Dendritic cell treated with granulocyte-macrophage colony-stimulating factor and Interleukin-4, amounts not matched to agents 40 ng/mL and 50 ng/mL, for 4 days (primary cell): ENCODE measurements around the gene TMEM51.

Experiments used
- H3K27ac Mint-ChIP-seq: one replicate; pipeline ENCODE4 v1.8.0; 2022; ENCODE audit warnings: mild to moderate bottlenecking, mixed read lengths
- H3K27me3 Mint-ChIP-seq: one replicate; pipeline ENCODE4 v1.8.0; 2022; ENCODE audit warnings: mild to moderate bottlenecking, mixed read lengths
- H3K36me3 Mint-ChIP-seq: one replicate; pipeline ENCODE4 v1.8.0; 2022; ENCODE audit warnings: low read depth, mixed read lengths
- H3K4me1 Mint-ChIP-seq: one replicate; pipeline ENCODE4 v1.8.0; 2022; ENCODE audit warnings: low read depth, mixed read lengths
- H3K4me3 Mint-ChIP-seq: one replicate; pipeline ENCODE4 v1.8.0; 2022; ENCODE audit warnings: mild to moderate bottlenecking, moderate library complexity, mixed read lengths
- H3K9me3 Mint-ChIP-seq: one replicate; pipeline ENCODE4 v1.8.0; 2022; ENCODE audit warnings: mixed read lengths
- intact Hi-C: fragments of 100-400 bp; cut with micrococcal nuclease; formaldehyde crosslinking; loops from one replicate; pipeline ENCODE4 v1.15.0; 2022

Gene TMEM51, protein sequence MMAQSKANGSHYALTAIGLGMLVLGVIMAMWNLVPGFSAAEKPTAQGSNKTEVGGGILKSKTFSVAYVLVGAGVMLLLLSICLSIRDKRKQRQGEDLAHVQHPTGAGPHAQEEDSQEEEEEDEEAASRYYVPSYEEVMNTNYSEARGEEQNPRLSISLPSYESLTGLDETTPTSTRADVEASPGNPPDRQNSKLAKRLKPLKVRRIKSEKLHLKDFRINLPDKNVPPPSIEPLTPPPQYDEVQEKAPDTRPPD

DNA sequence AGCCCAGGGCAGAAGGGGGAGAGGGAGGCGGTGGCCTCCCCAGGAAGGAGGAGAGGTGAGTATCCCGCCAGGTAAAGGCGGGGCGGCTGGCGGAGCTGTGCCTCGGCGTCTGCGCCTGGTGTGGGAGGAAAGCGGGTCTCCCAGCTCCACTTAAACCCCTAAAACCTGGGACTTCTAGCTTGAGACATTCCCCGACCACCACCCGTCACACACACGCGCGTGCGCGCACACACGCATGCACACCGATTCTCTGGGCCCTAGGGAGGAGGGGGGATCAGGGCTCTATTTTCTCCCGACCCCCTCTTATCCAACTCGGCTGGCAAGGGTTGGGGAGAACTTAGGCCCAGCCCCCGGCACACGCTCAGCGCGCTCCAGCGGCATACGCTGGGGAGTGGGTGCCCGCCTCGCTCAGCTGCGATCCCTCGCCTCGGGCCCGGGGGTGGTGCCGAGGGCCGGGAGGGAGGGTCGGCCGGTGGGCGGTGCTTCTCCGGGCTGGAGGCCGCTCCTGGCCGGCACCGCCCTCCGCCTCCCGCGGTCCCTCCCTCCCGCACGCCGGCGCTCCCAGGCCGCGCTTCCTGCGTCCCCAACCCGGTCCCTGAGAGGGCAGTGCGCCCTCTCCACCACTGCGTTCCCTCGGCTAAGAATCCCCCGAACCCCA, at the start of gene TMEM51:
Gene TMEM51, plus strand, starts transcription at position 564 of the 658 bp plus-strand sequence. CDS start 61,341 bp downstream, outside the sequence.
- intact Hi-C loops = loop anchor here (2.0 to 10.0 kb wide), 3 partner anchors 61 to 279 kb away; no protein-coding TSS in a partner anchor
- peak within 1 kb of the TSS; percentile 96 for H3K4me3 Mint-ChIP-seq
- H3K9me3 Mint-ChIP-seq = no peaks in the 10 kb centered on the region
- peaks cover 68% of the 10 kb centered on the region for H3K4me1 Mint-ChIP-seq
- peak within 1 kb of the TSS; percentile 94 for H3K27ac Mint-ChIP-seq
- H3K27me3 Mint-ChIP-seq = peaks cover 13% of the 10 kb centered on the region
- peaks cover 59% of the 10 kb centered on the region for H3K36me3 Mint-ChIP-seq

- H3K4me1 Mint-ChIP-seq = peaks cover 15% of the 10 kb centered on the region
- no peak overlapping the region for H3K27ac Mint-ChIP-seq
- peaks cover 32% of the 10 kb centered on the region for H3K27me3 Mint-ChIP-seq
- no peaks in the 10 kb centered on the region for H3K36me3 Mint-ChIP-seq
- H3K4me3 Mint-ChIP-seq = no peak overlapping the region
- H3K9me3 Mint-ChIP-seq = no peaks in the 10 kb centered on the region
- intact Hi-C loops = no loop called here
These were observed 49.6 kb upstream of the TMEM51 start for GRCh38 chr1:15103906-15104305.

DNA sequence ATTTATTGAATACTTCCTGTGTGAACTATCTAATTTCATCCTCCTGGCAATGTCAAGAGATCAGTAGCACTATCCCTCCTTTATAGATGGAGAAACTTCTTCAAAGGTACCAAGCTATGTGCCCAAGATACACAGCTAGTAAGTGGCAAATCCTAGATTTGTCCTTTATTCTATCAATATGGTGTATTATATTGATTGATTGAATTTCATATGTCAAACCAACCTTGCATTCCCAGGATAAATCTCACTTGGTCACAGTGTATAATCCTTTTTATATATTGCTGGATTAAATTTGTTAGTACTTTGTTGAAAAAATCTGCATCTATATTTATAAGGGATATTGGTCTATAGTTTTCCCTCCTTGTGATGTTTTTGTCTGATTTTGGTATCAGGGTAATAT, 48.8 kb upstream of the TMEM51 start:
- Mint-ChIP-seq H3K27me3 (peaks cover 24% of the 10 kb centered on the region), H3K27ac (no peak overlapping the region), H3K4me3 (no peak overlapping the region), H3K4me1 (peaks cover 15% of the 10 kb centered on the region), H3K36me3 (no peaks in the 10 kb centered on the region), H3K9me3 (no peaks in the 10 kb centered on the region)
- intact Hi-C loops = no loop called here

DNA sequence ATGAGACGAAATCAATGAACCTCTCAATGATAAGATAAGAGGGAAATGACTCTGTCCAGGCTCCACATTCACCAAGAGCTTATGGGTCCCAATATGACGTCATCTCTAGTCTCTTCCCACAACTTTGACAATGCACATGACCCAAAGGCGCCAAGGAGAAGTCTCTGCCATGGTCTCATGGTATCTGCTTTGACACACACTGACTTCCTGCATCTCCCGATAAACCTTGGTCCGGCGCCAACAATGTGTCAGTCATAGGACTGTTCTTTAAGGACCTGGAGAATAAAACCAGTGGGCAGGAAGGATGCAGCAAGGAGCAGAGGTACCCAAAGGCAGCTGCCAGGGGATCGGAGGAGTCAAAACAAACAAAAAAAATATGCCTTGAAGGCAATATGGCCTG, 46.9 kb upstream of the TMEM51 start:
- H3K4me1 Mint-ChIP-seq = peaks cover 8% of the 10 kb centered on the region
- intact Hi-C loops = no loop called here
- no peaks in the 10 kb centered on the region for H3K9me3 Mint-ChIP-seq
- no peak overlapping the region for H3K4me3 Mint-ChIP-seq
- H3K36me3 Mint-ChIP-seq = no peaks in the 10 kb centered on the region
- H3K27me3 Mint-ChIP-seq = peaks cover 8% of the 10 kb centered on the region
- no peak overlapping the region for H3K27ac Mint-ChIP-seq

GRCh38 chr1:15107058-15107687, 46.4 kb upstream of the TMEM51 start:
- no peak overlapping the region for H3K27ac Mint-ChIP-seq
- H3K9me3 Mint-ChIP-seq = no peaks in the 10 kb centered on the region
- intact Hi-C loops = no loop called here
- no peaks in the 10 kb centered on the region for H3K36me3 Mint-ChIP-seq
- H3K27me3 Mint-ChIP-seq = peaks cover 5% of the 10 kb centered on the region
- H3K4me3 Mint-ChIP-seq = no peak overlapping the region
- peaks cover 13% of the 10 kb centered on the region for H3K4me1 Mint-ChIP-seq

- no peaks in the 10 kb centered on the region for H3K9me3 Mint-ChIP-seq
- H3K36me3 Mint-ChIP-seq = no peaks in the 10 kb centered on the region
- H3K4me3 Mint-ChIP-seq = no peak overlapping the region
- intact Hi-C loops = no loop called here
- peaks cover 5% of the 10 kb centered on the region for H3K27me3 Mint-ChIP-seq
- H3K27ac Mint-ChIP-seq = no peak overlapping the region
- peaks cover 19% of the 10 kb centered on the region for H3K4me1 Mint-ChIP-seq
These were observed 45.6 kb upstream of the TMEM51 start for GRCh38 chr1:15107911-15108310.

DNA sequence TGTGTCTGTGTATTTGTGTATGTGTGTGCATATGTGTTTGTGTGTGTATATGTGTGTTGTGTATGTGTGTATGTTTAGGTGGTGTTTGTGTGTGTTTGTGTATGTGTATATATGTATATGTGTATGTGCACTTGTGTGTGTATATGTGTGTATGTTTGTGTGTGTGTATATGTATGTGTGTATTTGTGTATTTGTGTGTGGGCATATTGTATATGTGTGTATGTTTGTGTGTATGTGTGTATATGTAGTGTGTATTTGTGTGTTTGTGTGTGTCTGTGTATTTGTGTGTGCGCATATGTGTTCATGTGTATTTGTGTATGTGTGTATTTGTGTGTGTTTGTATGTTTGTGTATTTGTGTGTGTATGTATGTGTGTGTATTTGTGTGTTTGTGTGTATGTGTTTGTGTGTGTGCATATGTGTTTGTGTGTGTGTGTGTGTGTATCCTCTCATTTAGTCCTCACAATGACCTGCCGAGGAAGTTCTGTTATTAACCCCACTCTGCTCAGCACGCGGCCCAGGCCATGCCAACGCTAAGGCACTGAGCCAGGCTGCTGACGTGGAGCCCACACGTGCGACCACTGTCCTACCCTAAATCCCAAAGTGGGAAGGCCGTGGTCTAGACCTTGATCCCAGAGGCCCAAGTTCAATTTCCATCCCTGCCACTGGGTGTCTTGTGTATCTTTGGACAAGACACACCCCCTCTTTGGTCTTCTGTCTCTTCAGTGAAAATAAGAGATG, 43.2 kb upstream of the TMEM51 start:
- H3K4me3 Mint-ChIP-seq = no peak overlapping the region
- H3K9me3 Mint-ChIP-seq = no peaks in the 10 kb centered on the region
- intact Hi-C loops = no loop called here
- peaks cover 19% of the 10 kb centered on the region for H3K4me1 Mint-ChIP-seq
- peaks cover 3% of the 10 kb centered on the region for H3K27me3 Mint-ChIP-seq
- no peak overlapping the region for H3K27ac Mint-ChIP-seq
- no peaks in the 10 kb centered on the region for H3K36me3 Mint-ChIP-seq

- no peak overlapping the region for H3K4me3 Mint-ChIP-seq
- no peak overlapping the region for H3K27ac Mint-ChIP-seq
- peaks cover 19% of the 10 kb centered on the region for H3K4me1 Mint-ChIP-seq
- no peaks in the 10 kb centered on the region for H3K36me3 Mint-ChIP-seq
- peaks cover 3% of the 10 kb centered on the region for H3K27me3 Mint-ChIP-seq
- no peaks in the 10 kb centered on the region for H3K9me3 Mint-ChIP-seq
- intact Hi-C loops = no loop called here
These were observed 42.7 kb upstream of the TMEM51 start for GRCh38 chr1:15110867-15111230.

- Mint-ChIP-seq H3K27me3 (peaks cover 6% of the 10 kb centered on the region), H3K9me3 (no peaks in the 10 kb centered on the region), H3K36me3 (no peaks in the 10 kb centered on the region), H3K4me1 (peaks cover 11% of the 10 kb centered on the region), H3K27ac (no peak overlapping the region), H3K4me3 (no peak overlapping the region)
- intact Hi-C loops = no loop called here
These were observed 40.4 kb upstream of the TMEM51 start for GRCh38 chr1:15113146-15113545.

DNA sequence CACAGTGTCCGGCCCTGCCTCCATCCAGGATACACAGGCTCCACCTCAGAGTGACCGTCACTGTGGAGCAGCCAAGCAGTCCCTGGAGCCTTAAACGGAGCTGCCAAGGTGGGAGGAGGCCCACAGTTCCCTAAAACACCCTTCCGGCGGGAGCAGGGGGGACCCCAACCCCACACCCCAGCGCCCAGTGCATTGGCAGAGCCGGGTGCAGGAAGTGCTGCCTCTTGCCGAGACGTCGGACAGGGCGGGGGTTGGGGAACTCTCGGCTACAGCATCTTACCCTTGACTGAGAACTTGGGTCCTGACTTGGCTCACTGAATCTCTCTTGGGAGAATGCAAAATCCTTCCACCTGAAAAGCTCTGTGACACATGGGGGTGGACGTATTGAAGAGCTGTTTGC, 38.7 kb upstream of the TMEM51 start:
- H3K27ac Mint-ChIP-seq = no peak overlapping the region
- H3K4me1 Mint-ChIP-seq = peaks cover 11% of the 10 kb centered on the region
- no peaks in the 10 kb centered on the region for H3K36me3 Mint-ChIP-seq
- intact Hi-C loops = no loop called here
- no peaks in the 10 kb centered on the region for H3K9me3 Mint-ChIP-seq
- no peak overlapping the region for H3K4me3 Mint-ChIP-seq
- H3K27me3 Mint-ChIP-seq = peaks cover 14% of the 10 kb centered on the region

GRCh38 chr1:15115542-15116330, 37.8 kb upstream of the TMEM51 start:
- intact Hi-C loops = no loop called here
- no peaks in the 10 kb centered on the region for H3K36me3 Mint-ChIP-seq
- no peaks in the 10 kb centered on the region for H3K9me3 Mint-ChIP-seq
- no peak overlapping the region for H3K27ac Mint-ChIP-seq
- H3K4me3 Mint-ChIP-seq = no peak overlapping the region
- H3K27me3 Mint-ChIP-seq = peaks cover 21% of the 10 kb centered on the region
- H3K4me1 Mint-ChIP-seq = peaks cover 11% of the 10 kb centered on the region

- no peaks in the 10 kb centered on the region for H3K9me3 Mint-ChIP-seq
- no peak overlapping the region for H3K27ac Mint-ChIP-seq
- no peak overlapping the region for H3K4me3 Mint-ChIP-seq
- peaks cover 22% of the 10 kb centered on the region for H3K27me3 Mint-ChIP-seq
- intact Hi-C loops = no loop called here
- H3K36me3 Mint-ChIP-seq = no peaks in the 10 kb centered on the region
- H3K4me1 Mint-ChIP-seq = peaks cover 8% of the 10 kb centered on the region
These were observed 36.6 kb upstream of the TMEM51 start for GRCh38 chr1:15116966-15117365.

DNA sequence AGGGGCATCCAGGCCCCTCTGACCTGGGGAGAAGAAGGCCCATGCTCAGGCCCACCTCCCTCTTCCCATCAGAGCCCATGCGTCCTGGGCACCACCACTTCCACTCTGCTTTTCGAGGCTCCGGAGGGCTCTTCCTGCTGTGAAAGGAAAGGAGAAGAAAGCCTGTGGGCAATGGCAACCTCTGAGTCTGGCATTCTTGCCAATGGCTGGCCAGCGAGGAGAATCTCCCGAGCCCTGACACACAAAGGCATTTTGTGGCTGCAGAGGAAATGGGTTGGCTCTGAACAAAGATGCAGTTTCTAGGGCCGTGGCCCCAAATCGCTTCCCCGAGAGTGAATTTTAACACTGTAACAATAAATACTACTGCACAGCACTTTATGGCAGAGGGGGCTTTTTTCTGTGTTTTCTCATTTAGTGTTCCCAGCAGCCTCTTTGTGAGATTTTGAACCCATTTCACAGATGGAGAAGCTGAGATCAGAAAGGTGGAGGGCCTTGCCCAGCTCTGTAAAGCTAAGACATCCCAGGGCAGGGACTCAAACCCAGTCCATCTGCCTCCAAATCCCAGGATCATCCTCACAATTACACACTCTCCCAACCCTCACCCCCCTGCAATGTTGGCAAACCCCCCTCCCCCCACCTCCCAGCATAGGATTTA, 35.7 kb upstream of the TMEM51 start:
- Mint-ChIP-seq H3K27me3 (peaks cover 24% of the 10 kb centered on the region), H3K27ac (no peak overlapping the region), H3K9me3 (no peaks in the 10 kb centered on the region), H3K36me3 (no peaks in the 10 kb centered on the region), H3K4me1 (no peaks in the 10 kb centered on the region), H3K4me3 (no peak overlapping the region)
- intact Hi-C loops = no loop called here
